ENCODE results near the gene DIS3L2. TPM values are rescaled to one million over a fixed set of nuclear protein-coding genes. Genes with fewer than 3 reads are reported as not detected.

The DIS3L2 gene
- total RNA-seq, 1 experiment from 2014 or later = 28.5 TPM

DNA sequence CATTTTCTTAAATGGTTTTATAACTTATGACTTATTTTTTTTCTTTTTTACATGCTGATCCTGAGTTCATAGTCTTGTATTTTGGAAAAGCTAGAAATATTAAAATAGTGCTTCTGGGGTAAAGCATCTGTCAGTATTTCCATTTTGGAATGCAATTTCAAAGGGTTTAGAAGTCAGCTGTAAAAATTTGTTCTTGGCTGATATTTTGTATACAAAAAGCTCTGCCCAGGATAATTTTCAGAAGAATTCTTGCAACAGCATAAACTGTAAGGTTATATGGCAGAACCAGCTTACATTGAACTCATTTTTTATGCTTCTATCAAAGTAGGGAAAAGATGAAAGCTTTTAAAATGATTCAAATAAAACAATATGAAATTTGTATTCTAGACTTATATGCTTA is 97.4 kb downstream of the DIS3L2 start (continued):
- TF ChIP-seq, protein P1, sequence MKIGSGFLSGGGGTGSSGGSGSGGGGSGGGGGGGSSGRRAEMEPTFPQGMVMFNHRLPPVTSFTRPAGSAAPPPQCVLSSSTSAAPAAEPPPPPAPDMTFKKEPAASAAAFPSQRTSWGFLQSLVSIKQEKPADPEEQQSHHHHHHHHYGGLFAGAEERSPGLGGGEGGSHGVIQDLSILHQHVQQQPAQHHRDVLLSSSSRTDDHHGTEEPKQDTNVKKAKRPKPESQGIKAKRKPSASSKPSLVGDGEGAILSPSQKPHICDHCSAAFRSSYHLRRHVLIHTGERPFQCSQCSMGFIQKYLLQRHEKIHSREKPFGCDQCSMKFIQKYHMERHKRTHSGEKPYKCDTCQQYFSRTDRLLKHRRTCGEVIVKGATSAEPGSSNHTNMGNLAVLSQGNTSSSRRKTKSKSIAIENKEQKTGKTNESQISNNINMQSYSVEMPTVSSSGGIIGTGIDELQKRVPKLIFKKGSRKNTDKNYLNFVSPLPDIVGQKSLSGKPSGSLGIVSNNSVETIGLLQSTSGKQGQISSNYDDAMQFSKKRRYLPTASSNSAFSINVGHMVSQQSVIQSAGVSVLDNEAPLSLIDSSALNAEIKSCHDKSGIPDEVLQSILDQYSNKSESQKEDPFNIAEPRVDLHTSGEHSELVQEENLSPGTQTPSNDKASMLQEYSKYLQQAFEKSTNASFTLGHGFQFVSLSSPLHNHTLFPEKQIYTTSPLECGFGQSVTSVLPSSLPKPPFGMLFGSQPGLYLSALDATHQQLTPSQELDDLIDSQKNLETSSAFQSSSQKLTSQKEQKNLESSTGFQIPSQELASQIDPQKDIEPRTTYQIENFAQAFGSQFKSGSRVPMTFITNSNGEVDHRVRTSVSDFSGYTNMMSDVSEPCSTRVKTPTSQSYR (CRISPR knock-in tag; IDR thresholded peaks at IDR 0.05) = no peak
- TF ChIP-seq, protein P2, sequence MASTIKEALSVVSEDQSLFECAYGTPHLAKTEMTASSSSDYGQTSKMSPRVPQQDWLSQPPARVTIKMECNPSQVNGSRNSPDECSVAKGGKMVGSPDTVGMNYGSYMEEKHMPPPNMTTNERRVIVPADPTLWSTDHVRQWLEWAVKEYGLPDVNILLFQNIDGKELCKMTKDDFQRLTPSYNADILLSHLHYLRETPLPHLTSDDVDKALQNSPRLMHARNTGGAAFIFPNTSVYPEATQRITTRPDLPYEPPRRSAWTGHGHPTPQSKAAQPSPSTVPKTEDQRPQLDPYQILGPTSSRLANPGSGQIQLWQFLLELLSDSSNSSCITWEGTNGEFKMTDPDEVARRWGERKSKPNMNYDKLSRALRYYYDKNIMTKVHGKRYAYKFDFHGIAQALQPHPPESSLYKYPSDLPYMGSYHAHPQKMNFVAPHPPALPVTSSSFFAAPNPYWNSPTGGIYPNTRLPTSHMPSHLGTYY (CRISPR knock-in tag; IDR thresholded peaks at IDR 0.05) = no peak
- no peak for TF ChIP-seq IRF2 (CRISPR knock-in tag; IDR thresholded peaks at IDR 0.05; ENCODE audit: borderline replicate concordance, low read depth)

DNA sequence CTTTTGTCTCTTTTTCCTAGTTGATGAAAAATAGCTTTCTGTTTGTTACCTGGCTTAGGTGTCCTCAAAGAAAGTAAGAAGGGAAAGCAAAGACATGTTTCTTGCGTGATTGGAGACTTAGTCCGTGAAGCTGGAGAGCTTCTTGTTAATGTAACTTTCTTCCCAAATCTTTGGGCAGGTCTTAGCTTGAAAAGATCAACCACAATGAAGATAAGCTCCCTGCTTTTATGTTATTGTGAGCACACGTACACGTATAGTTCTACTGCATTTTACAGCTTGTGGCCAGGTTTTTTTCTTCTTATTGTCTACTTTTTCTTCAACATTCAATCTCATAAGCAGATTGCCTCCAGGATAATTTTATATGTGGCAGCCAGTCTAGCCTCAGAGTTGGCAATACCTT is 99.8 kb downstream of the DIS3L2 start:
- peaks cover 4% of the 10 kb centered on the region; the same call in 1 of the 2 replicates for H3K9me3 Mint-ChIP-seq
- no peak overlapping the region for H3K27ac Mint-ChIP-seq
- ChIA-PET CTCF (no interaction called here), POLR2A (no interaction called here)
- no peak overlapping the region for H3K4me3 Mint-ChIP-seq
- no peak for DNase-seq (ENCODE audit: low spot score)
- no peaks in the 10 kb centered on the region for H3K27me3 Mint-ChIP-seq (ENCODE audit: low read depth)
- H3K4me1 Mint-ChIP-seq = no peaks in the 10 kb centered on the region
- H3K36me3 Mint-ChIP-seq = no peaks in the 10 kb centered on the region
- TF ChIP-seq, protein P2 (CRISPR knock-in tag; IDR thresholded peaks at IDR 0.05) = no peak
- TF ChIP-seq NR1H2 (CRISPR knock-in tag; IDR thresholded peaks at IDR 0.05) (no peak), ZNF317 (CRISPR knock-in tag; IDR thresholded peaks at IDR 0.05; ENCODE audit: borderline replicate concordance, low read depth) (no peak), ZNF219 (CRISPR knock-in tag; IDR thresholded peaks at IDR 0.05; ENCODE audit: borderline replicate concordance) (no peak)
- TF ChIP-seq, protein P3, sequence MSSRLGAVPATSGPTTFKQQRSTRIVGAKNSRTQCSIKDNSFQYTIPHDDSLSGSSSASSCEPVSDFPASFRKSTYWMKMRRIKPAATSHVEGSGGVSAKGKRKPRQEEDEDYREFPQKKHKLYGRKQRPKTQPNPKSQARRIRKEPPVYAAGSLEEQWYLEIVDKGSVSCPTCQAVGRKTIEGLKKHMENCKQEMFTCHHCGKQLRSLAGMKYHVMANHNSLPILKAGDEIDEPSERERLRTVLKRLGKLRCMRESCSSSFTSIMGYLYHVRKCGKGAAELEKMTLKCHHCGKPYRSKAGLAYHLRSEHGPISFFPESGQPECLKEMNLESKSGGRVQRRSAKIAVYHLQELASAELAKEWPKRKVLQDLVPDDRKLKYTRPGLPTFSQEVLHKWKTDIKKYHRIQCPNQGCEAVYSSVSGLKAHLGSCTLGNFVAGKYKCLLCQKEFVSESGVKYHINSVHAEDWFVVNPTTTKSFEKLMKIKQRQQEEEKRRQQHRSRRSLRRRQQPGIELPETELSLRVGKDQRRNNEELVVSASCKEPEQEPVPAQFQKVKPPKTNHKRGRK (CRISPR knock-in tag; IDR thresholded peaks at IDR 0.05; ENCODE audit: borderline replicate concordance) = no peak
- TF ChIP-seq, protein P4, sequence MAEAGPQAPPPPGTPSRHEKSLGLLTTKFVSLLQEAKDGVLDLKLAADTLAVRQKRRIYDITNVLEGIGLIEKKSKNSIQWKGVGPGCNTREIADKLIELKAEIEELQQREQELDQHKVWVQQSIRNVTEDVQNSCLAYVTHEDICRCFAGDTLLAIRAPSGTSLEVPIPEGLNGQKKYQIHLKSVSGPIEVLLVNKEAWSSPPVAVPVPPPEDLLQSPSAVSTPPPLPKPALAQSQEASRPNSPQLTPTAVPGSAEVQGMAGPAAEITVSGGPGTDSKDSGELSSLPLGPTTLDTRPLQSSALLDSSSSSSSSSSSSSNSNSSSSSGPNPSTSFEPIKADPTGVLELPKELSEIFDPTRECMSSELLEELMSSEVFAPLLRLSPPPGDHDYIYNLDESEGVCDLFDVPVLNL (CRISPR knock-in tag; IDR thresholded peaks at IDR 0.05; ENCODE audit: borderline replicate concordance, low read depth) = no peak
- no peak for ATAC-seq

DNA sequence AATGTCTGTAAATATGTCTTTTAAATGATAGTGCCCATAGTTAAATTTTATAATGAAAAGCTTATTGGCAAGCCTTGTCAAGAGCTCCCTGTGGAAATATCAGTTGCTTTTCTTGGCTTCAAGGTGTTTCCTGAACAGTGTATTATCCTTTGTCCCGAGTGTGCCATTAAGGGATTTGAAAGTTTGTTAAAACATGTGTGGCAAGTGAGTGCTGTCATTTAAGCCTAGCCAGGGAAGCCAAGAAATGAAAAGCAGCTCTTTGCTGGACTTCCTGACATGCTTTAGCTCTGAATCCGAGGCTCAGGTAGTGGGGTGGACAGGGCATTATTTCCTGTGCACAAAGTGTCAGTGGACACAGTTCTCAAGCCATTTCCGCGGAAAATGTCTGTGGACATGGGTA is 111.5 kb downstream of the DIS3L2 start:
- ChIA-PET CTCF (interaction anchor here (1.3 kb wide), 1 partner anchor 68 kb away, joined by 5 read pairs; no protein-coding TSS in a partner anchor), POLR2A (interaction anchor here (0.7 kb wide), 1 partner anchor 15 kb away, joined by 4 read pairs; no protein-coding TSS in a partner anchor)
- Mint-ChIP-seq H3K4me3 (no peak overlapping the region), H3K27ac (no peak overlapping the region), H3K36me3 (no peaks in the 10 kb centered on the region), H3K9me3 (no peaks in the 10 kb centered on the region), H3K4me1 (peaks cover 3% of the 10 kb centered on the region; the same call in 1 of the 2 replicates), H3K27me3 (ENCODE audit: low read depth) (no peaks in the 10 kb centered on the region)
- DNase-seq (ENCODE audit: low spot score) = no peak
- ATAC-seq = no peak
- no peak for TF ChIP-seq NR1H2 (CRISPR knock-in tag; IDR thresholded peaks at IDR 0.05)
- no peak for TF ChIP-seq NR3C1 (CRISPR knock-in tag; conservative IDR thresholded peaks at IDR 0.05; ENCODE audit: low read depth)
- TF ChIP-seq, protein P5, sequence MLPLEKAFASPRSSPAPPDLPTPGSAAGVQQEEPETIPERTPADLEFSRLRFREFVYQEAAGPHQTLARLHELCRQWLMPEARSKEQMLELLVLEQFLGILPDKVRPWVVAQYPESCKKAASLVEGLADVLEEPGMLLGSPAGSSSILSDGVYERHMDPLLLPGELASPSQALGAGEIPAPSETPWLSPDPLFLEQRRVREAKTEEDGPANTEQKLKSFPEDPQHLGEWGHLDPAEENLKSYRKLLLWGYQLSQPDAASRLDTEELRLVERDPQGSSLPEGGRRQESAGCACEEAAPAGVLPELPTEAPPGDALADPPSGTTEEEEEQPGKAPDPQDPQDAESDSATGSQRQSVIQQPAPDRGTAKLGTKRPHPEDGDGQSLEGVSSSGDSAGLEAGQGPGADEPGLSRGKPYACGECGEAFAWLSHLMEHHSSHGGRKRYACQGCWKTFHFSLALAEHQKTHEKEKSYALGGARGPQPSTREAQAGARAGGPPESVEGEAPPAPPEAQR (CRISPR knock-in tag; IDR thresholded peaks at IDR 0.05) = no peak
- TF ChIP-seq, protein P1 (CRISPR knock-in tag; IDR thresholded peaks at IDR 0.05) = no peak
- no peak for TF ChIP-seq JAZF1 (CRISPR knock-in tag; IDR thresholded peaks at IDR 0.05)
- TF ChIP-seq NFE2L1 (CRISPR knock-in tag; IDR thresholded peaks at IDR 0.05) = no peak
- TF ChIP-seq SMAD4 (CRISPR knock-in tag; IDR thresholded peaks at IDR 0.05) = no peak
- TF ChIP-seq, protein P6, sequence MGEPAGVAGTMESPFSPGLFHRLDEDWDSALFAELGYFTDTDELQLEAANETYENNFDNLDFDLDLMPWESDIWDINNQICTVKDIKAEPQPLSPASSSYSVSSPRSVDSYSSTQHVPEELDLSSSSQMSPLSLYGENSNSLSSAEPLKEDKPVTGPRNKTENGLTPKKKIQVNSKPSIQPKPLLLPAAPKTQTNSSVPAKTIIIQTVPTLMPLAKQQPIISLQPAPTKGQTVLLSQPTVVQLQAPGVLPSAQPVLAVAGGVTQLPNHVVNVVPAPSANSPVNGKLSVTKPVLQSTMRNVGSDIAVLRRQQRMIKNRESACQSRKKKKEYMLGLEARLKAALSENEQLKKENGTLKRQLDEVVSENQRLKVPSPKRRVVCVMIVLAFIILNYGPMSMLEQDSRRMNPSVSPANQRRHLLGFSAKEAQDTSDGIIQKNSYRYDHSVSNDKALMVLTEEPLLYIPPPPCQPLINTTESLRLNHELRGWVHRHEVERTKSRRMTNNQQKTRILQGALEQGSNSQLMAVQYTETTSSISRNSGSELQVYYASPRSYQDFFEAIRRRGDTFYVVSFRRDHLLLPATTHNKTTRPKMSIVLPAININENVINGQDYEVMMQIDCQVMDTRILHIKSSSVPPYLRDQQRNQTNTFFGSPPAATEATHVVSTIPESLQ (CRISPR knock-in tag; IDR thresholded peaks at IDR 0.05) = no peak
- TF ChIP-seq, protein P3 (CRISPR knock-in tag; IDR thresholded peaks at IDR 0.05; ENCODE audit: borderline replicate concordance) = no peak

Measured in WTC11 (cell line).